Globus pallidus (tissue), 1 donor: ENCODE measurements around the gene CXXC5.

Experiments used
- DNase-seq: peaks from one replicate; pipeline ENCODE4 v3.0.0-alpha.2; 2015; ENCODE audit warnings: low spot score

Gene CXXC5

DNA sequence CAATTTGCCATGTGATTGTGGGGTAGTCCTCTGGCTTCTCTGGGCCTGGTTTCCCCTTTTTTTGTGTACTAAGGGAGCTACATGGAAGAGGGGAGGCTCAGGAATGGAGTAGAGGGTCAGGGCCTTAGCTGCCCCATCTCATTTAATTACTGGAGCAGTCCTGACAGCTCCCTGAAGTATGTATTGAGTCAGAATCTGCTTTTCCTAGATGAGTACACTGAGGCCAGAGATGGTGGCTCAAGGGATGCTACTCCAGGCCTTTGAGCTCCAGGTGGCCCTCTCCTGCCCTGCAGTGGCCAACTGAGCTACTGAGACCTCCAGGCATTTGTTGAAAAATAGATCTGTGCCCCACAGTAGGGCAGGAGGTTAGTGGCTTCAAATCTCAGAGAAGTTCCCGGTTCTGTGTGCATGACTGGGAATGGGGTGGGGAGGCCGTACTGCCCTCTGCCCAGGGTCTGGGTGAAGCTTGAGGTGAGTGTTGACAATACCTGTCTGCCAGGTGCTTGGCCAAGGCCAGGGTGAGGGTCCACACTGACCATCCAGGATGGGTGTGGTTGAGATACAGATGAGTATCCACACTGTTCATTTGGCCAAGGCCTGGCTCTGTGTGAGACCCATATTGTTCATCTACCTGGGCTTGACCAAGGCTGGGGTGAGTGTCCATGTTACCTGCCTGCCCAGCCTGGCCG, 45.7 kb downstream of the CXXC5 start:
- no peak for DNase-seq

DNA sequence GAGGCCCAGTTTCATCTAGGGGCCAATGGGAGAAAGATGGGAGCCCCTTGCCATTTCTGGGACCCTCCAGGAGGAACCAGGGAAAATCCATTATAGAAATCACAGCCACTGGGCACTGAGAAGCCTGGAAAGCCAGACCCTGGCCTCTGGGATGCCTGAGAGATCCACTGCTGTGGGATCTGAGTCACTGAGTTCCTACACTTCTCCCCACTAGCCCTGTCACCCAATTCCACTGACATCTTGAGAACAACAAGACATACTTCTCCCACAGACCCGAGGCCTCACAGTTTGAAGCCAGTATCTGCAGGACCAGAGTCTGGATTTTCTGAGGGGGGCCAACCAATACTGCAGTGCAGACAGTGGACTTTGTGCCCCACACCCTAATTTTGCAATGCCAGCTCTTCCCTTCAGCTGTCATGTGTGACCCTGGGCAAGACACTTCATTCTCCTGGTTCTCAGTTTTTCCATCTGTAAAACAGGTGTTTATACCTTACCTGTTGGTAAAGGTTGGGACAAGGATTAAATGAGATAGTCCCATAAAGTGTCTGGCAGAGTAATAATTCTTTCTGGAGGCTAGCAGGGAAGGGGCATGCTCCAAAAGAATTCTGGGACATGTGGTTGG, 46.5 kb downstream of the CXXC5 start:
- DNase-seq = no peak

DNA sequence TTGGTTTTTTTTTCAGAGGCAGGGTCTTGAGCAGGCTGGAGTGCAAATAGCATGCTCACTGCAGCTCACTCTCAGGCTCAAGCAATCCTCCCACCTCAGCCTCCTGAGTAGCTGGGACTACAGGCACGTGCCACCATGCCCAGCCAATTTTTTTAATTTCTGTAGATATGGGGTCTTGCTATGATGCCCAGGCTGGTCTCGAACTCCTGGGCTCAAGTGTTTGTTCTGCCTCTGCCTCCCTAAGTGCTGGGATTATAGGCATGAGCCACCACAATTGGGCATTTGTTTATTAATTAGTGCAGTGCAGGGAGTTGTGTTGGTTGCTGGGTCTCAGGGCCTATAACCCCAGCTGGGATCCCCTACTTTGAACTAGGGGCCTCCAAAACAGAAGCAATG, 47.0 kb downstream of the CXXC5 start:
- no peak for DNase-seq

DNA sequence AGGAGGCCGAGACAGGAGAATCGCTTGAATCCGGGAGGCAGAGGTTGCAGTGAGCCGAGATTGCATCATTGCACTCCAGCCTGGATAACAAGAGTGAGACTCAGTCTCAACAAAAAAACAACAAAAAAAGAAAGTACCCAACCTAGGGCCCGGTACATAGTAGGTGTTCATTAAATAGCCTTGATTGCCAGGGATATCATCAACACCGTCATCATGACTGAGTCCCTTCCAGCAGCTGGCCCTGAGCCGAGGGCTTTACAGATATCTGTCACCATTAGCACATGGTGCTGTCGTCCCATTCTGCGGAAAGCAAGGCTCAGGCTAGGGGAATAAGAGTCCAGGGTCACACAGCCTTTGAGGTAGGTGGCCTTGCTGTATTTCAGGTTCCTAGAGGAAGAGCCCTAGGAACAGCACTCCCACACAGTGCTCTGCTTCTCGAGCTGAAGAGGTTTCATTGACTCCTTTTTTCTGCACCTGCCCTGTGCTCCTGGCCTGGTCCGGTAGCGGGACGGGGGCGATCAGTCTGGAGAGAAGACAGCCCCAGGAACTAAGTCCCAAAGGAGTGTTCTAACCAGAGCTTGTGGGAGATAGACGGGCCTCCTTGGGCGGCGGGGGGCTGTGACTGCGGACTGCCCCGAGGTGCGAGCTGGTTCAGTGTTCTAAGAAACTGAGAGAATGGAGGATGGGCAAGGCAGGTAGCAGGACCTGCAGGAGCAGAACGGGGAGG, 48.2 kb downstream of the CXXC5 start:
- DNase-seq = no peak

DNA sequence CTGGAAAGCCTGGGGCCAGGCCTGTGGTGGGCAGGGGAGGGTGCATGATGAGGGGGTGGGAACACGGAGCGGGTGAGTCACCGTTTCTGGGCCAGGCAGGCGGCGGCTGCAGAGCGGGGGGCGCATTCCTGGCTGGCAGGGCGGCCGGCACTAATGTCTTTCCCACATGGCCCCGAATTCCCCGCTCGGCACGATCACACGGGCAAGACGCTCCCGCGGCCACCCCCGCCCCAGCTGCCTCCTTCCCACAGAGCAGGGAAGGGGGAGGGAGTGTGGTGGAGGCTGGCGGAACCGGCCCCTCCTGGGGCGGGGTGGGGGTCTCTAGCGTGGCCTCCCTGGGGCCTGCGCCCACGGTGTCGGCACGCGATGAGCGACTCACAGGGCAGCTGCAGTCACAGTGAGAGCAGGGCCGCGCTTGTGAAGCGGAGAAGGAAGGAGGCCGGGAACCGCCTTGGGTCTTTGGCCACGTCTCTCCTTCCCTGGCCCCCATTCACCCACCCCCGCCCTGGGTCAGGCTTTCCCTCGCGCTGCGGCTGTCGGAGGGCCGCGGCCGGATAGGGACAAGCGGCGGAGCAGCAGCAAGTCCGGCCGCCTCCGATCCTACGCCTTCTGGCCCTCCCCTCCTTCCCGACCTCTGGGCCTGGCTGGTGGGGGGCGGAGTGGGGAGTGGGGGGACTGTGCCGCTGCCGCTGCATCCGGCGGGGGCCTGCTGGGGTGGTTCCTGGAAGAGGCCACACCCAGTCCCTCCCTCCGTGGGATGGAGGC, 48.9 kb downstream of the CXXC5 start:
- DNase-seq = peak; percentile 57

DNA sequence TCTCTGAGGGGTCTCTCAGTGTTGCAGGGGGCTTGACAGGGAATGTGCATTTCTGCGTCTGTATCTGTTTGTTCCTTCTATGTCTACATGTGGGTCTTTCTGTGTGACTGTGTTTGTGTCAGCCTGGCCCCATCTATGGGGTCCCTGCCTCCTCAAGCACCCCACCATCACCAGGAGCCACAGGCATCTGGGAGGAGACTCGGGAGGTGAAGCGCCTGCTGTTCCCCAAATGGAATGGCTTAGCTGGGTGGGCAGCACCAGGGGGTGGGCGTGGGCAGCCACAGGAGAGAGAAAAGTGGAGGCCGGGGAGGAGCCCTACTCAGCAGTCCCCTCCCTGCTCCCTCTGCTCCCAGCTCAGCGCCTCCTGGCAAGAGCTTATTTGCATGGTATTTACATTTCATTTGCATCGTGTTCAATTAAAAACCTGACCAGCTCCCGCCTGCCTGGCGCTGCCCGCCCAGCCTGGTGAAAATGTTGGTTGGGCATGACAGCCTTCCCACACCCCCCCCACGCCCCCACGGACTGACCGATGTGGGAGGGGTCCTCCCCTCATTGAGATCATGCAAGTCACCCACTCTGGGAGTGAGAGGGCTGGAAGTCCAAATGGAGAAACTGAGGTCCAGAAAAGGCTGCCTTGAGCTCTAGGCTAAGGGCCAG, 50.5 kb downstream of the CXXC5 start:
- DNase-seq = peak; percentile 87

DNA sequence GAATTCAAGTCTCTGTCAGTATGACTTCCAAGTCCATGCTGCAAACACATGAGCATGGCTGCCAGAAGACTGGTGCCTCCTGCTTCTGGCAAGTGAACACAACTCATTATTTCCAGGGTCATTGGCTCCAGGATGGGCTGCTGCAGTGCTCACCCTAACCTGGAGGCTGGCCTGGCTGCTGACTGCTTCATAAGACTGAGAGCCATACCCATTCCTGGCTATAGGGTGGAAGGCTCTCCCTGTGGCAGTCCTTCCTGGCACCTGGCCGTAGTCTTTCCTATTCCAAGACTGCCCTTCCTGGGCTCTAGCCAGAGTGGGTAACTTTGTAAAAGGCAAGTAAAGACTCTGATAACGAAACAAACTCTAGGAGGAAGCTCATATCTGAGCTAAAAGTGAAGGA, 51.2 kb downstream of the CXXC5 start:
- no peak for DNase-seq

DNA sequence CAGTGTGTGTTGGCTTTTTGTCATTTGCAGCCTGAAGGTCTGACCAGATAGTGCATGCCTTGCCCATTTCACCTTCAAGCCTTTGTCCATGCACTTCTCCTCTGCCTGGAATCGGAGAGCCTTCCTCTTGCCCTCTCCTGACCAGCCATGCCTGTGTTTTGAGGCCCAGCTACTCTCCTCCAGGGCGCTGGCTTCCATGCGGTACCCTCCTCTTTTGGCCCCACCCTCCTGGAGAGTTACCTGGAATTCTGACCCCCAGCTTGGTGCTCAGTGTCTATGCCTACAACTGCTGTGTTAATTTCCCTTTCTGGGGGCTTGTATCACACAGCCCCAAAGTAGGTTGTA, 52.5 kb downstream of the CXXC5 start:
- no peak for DNase-seq

DNA sequence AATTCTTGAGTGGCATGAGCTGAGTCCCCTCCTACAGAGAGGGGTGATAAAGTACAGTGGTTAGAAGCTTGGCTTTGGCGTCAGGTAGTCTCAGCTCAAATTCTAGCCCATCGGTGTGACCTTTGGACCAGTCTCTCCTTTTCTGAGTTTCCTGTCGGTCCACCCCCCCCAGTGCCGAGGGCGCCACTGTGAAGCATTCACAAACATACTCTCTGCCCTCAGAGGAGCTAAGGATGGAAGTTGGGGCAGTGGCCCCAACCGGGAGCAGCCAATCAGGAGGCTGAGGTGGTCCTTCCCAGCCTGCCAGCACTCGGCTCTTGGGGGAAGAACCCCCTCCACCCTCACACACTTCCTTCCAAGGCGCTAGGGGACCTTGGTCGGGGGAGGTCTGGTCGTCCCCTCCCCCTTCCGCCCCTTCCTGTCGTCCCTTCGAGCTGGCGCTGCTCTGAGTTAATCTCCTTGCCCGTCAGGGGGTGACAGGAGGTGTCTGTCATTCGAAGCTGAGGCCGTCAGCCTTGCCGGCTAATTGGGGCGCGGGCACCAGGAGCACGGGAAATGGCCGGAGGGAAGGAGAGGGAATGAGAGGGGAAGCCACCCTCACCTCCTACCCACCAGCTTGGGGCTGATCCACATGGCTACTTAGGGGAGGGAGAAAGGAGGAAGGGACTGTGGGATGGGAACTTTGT, 53.0 kb downstream of the CXXC5 start:
- no peak for DNase-seq

DNA sequence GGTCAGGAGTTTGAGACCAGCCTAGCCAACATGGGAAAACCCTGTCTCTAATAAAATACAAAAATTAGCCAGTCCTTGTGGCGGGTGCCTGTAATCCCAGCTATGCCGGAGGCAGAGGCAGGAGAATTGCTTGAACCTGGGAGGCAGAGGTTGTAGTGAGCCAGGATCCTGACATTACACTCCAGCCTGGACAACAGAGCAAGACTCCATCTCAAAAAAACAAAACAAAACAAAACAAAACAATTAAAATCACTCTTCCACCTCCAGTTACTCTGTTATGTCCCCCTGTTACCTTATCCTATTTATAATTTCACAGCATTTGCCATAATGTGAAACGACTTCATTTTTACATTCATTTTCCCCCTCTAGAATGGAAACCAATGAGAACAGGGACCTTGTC, 54.4 kb downstream of the CXXC5 start:
- no peak for DNase-seq

DNA sequence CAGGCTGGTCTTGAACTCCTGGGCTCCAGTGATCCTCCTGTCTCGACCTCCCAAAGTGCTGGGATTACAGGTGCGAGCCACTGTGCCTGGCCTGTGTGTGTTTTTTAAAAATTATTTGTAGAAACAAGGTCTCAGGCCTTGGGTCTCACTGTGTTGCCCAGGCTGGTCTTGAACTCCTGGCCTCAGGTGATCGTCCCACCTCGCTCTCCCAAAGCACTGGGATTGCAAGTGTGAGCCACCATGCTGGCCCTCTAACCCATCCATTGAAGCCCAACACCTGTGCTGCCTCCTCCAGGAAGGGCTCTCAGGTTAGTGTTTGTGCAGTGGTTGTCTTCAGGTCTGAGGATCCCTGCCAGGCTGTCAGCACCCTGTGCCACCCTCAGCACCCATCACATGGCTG, 56.6 kb downstream of the CXXC5 start:
- no peak for DNase-seq

DNA sequence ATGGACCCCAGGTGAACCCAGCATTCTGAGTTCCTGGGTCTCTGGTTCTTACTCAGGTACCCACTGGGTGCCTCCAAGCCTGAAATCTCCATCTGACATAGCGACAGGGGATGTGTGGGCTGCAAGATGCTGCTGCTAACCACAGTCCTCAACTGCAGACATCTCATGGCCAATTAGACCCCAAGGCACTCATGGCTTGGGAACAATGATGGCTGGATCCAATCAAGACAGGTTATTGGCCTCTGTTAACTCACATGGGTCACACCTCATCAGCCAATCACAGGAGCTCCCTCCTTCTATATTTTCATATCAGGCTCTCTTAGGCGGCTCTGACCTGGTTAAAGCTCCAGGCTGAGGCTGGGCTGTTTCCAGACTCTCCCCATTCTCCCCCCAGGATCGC, 57.0 kb downstream of the CXXC5 start:
- no peak for DNase-seq

DNA sequence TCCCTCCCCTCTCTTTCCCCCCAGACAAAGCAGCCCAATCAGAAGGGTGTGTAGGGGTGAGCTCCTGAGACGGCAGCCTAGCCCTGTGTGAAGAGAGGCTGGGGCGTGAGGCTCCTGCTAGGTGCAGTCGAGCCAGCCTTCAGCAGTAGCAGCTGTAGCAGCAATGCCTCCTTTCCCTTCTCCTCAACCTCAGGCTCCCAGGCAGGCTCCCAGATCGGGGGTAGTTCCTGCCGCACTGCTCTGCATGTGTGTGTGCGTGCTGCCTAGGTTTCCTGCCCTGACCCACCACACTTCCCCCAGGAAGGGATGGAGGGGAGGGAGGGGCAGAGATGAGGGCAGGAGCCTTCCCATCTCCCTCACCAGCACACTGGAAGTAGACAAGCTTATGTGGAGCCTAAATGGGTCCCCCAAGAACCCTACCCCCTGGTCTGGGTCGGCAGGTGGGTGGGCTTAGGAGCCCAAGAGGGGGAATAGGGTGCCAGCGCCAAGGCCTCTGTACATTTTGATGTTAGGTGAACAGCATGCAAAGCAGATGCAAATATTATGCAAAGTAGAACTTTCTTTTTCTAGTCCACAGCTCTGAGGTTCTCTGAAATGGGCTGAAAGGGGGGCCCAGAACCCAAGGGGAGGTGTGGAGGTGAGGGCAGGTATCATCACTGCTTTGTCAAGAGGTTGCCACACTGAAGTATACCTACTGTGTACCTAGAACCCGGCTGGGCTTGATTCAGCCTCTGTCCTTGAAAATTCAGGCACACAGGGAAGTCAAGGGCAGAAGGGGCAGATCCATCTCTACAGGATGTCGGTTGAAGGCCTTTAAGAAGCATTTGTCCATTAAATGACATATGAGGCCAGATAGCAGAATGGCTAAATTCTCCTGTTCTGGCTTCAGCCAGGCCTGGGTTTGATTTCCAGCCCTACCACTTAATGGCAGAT, 57.8 kb downstream of the CXXC5 start:
- DNase-seq = no peak

DNA sequence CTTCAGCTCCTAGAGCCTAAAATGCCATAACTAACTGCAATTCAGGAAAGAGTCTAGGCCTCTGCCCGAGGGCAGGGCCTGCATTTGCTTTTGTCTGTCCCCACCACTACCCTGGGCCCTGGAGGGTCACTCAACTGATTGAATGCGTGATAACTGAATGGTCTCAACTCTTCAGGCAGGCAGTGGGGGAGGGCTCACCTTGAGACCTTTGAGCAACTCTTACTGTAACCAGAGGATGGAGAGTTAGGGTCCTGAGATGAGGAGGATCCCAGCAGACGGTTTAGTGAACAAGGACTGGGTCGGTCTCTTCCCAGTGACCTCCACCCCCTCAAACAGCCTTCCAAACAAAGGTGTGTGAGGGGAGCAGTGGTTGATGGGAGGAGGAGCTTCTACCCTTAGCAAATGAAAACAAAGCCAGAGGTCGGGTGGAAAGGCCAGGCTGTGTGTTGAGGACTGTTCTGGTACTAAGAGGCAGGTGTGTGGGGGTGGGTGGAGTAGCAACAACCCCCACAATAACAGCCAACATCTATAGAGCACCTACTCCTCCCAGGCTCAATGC, 59.4 kb downstream of the CXXC5 start:
- no peak for DNase-seq

DNA sequence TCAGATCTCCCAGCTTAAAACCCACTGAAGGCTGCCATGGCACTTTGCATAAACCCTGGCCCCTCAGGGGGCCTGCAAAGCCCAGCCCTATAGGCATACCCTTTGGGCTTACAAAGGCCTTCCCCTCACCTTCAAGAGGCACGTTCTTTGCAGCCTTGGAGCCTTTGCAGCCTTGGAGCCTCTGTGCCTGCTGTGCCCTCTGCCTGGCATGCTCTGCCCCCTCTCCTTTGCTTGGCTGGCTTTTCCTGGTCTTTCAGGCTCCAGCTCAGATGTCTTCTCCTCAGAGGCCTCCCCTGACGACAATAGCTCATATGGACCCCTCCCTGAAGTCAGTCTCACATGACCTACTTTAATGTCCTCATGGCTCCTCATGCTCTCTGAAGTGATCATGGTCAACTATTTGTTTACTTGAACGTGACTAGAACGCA, 60.3 kb downstream of the CXXC5 start:
- DNase-seq = no peak

DNA sequence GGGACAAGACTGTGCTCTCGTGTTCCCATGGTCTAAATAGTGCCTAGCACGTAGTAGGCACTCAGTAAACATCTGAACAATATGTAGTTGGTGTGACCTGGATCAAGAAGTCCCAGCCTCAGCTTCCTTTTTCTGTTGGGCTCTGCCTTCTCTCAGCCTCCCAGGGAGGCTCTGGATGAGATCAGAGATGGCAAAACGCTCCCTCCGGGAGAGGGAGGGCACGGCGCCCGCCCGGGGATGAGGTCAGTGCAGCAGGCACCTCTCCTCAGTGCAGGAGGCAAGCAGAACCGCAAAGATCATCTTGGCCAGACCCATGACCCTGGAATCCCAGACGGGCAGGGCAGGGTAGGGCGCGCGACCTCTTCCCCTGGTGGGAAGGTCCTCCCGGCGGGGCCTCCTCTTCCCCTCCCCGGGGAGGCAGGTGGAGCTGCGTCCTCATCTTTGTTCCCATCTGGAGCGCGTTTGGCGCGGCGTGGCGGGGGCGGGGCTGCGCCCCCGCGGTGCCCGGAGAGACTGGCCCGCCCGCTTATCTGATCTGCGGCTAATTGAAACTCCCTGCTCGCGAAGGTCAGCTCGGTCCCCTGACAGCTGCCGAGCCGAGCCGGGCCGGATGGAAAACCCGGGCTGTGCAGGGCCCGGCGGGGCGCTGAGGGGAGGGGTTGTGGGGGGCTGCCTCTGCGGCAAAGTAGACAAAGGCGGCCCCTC, 60.9 kb downstream of the CXXC5 start:
- peak; percentile 84 for DNase-seq

DNA sequence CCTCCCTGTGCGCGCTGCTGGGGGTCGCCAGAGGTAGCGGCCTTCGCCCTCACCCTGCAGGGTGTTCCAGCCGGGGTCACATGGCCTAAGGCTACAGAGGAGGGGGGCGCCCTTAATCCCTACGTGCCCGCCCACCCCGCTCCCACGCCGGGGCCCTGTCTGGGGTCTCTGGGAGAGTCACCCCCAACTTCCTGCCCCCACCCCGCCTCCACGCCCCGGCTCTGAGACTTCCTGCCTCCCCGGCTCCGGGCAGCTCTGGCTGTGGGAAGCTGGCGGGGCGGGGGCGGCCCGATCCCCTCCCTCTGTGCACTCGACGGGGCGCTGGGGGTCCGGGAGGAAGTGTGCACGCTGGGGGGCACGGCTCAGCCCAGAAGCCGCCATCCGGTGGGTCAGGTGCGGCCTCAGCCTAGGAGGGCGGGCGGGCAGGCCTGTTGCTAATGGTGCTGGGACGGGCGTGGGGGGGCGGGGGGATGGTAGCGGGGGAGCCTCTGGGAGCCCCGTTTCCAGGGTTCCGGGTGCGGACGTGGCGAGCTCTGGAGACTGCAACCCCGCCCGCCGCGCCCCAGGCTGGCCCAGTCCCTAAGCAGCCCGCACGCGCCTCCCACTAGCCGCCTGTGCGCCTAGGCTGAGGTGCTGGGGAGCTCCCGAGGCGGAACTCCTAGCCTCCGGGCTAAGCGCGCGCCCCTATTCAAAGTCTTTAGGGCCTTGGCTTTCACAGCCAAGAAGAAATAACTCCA, 61.6 kb downstream of the CXXC5 start:
- DNase-seq = peak; percentile 30

DNA sequence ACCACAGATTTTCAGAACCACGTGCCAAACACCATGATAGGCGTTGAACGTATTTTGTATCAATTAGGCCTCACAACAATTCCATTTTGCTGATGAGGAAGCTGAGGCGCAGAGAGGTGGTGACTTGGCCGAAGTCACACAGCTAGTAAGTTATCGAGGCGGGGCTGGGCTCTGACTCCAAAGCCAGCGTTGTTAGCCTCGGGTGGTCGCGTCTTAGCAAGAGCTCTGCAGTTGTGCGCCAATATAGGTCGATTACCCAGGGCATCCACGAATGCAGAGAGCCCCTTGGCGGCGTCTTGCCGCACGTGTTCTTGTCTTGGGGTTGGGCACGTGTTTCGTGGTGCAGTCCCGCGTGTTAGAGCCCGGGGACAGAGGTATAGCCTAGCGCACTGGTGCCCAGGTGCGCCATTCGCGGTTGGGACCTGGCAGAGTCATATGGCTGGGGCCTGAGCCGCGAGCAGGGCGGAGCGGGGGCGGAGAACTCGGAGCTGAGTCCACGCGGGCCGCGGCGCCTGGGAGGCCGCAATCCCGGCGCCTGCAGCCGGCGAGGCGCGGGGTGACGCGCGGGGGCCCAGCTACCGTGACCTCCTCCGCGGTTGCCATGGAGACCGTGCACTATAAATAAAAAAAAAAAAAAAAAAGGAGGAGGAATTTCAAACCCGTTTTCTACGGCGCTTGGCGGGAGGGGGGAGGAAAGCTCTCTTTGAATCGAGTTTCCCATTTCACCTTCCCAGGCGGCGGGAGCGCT, 62.3 kb downstream of the CXXC5 start:
- DNase-seq = peak; percentile 59
